GM23338 (cell line): Measurements from ENCODE around the gene OR5H2. TPM values are rescaled to one million over a fixed set of nuclear protein-coding genes. Genes with fewer than 3 reads are reported as not detected.

Experiments
- ATAC-seq: fragments of 200-7000 bp; cut with Tn5 transposase; 3 replicates; pipeline ENCODE4 v1.9.1; 2020
- DNase-seq: peaks from one replicate; pipeline ENCODE4 v3.0.0-alpha.2; 2015; ENCODE audit warnings: low spot score
- H2AFZ ChIP-seq: fragments of 200-600 bp; sonication (generic); 2 replicates; pipeline ENCODE4 v1.8.0; 2016; ENCODE audit warnings: antibody characterized with exemption, mild to moderate bottlenecking, moderate library complexity
- H3F3A ChIP-seq: fragments of 200-600 bp; sonication (generic); replicated peaks from 2 replicates; pipeline ENCODE4 v1.8.0; 2017; ENCODE audit warnings: antibody characterized with exemption, mixed run types, low read depth
- H3K27ac ChIP-seq: fragments of 200-600 bp; sonication (generic); 2 replicates; pipeline ENCODE4 v1.6.1; 2016; ENCODE audit warnings: low read depth
- H3K27me3 ChIP-seq: fragments of 200-600 bp; sonication (generic); 2 replicates; pipeline ENCODE4 v1.8.0; 2016; ENCODE audit warnings: mild to moderate bottlenecking, mixed run types, moderate library complexity; ENCODE audit not compliant: insufficient read depth
- H3K36me3 ChIP-seq: fragments of 200-600 bp; sonication (generic); 2 replicates; pipeline ENCODE4 v1.8.0; 2016; ENCODE audit warnings: mild to moderate bottlenecking; ENCODE audit not compliant: insufficient read depth
- H3K4me1 ChIP-seq: fragments of 200-600 bp; sonication (generic); 2 replicates; pipeline ENCODE4 v1.8.0; 2016; ENCODE audit warnings: mild to moderate bottlenecking, moderate library complexity; ENCODE audit not compliant: insufficient read depth
- H3K4me2 ChIP-seq: fragments of 200-600 bp; sonication (generic); 2 replicates; pipeline ENCODE4 v1.7.1; 2017; ENCODE audit warnings: mixed run types
- H3K4me3 ChIP-seq: fragments of 200-600 bp; sonication (generic); 2 replicates; pipeline ENCODE4 v1.6.1; 2016; ENCODE audit warnings: mixed run types
- H3K79me2 ChIP-seq: fragments of 200-600 bp; sonication (generic); replicated peaks from 2 replicates; pipeline ENCODE4 v1.8.0; 2017; ENCODE audit warnings: mild to moderate bottlenecking; ENCODE audit not compliant: insufficient read depth
- H3K9me2 ChIP-seq: fragments of 200-600 bp; sonication (generic); 2 replicates; pipeline ENCODE4 v1.8.0; 2017; ENCODE audit not compliant: insufficient read depth
- H4K20me1 ChIP-seq: fragments of 200-600 bp; sonication (generic); replicated peaks from 2 replicates; pipeline ENCODE4 v1.8.0; 2017; ENCODE audit warnings: mild to moderate bottlenecking; ENCODE audit not compliant: insufficient read depth
- H3K27ac Mint-ChIP-seq: 2 replicates; pipeline ENCODE4 v1.8.0; 2020; ENCODE audit warnings: inconsistent platforms, mild to moderate bottlenecking, moderate library complexity, mixed read lengths
- H3K27me3 Mint-ChIP-seq: 3 replicates; pipeline ENCODE4 v1.8.0; 2022; ENCODE audit warnings: low read depth, mild to moderate bottlenecking, moderate library complexity, mixed read lengths, inconsistent platforms; ENCODE audit not compliant: insufficient read depth, poor library complexity
- H3K36me3 Mint-ChIP-seq: 3 replicates; pipeline ENCODE4 v1.8.0; 2021; ENCODE audit warnings: low read depth, mild to moderate bottlenecking, inconsistent platforms, moderate library complexity, mixed read lengths
- H3K4me1 Mint-ChIP-seq: 3 replicates; pipeline ENCODE4 v1.8.0; 2020; ENCODE audit warnings: mild to moderate bottlenecking, inconsistent platforms, mixed read lengths
- H3K4me3 Mint-ChIP-seq: 3 replicates; pipeline ENCODE4 v1.8.0; 2021; ENCODE audit warnings: moderate library complexity, mild to moderate bottlenecking, inconsistent platforms, mixed read lengths
- H3K9me3 Mint-ChIP-seq: 3 replicates; pipeline ENCODE4 v1.8.0; 2020; ENCODE audit warnings: moderate library complexity, mild to moderate bottlenecking, inconsistent platforms, mixed read lengths
- CREB1 ChIP-seq: fragments of 250-450 bp; sonication (Bioruptor Pico); IDR thresholded peaks from 2 replicates; pipeline ENCODE4 v1.5.0; 2020; ENCODE audit warnings: low read depth, mild to moderate bottlenecking, moderate library complexity
- EZH2 ChIP-seq: fragments of 200-600 bp; sonication (generic); IDR thresholded peaks from one replicate; pipeline ENCODE4 v1.8.0; 2017; ENCODE audit warnings: antibody characterized with exemption, mild to moderate bottlenecking, low read depth; ENCODE audit not compliant: unreplicated experiment
- EZH2phosphoT487 ChIP-seq: fragments of 200-600 bp; sonication (generic); IDR thresholded peaks from one replicate; pipeline ENCODE4 v1.8.1; 2018; ENCODE audit warnings: antibody characterized with exemption; ENCODE audit not compliant: unreplicated experiment
- JUNB ChIP-seq: IDR thresholded peaks from one replicate; pipeline ENCODE4 v1.6.1; 2016; ENCODE audit warnings: antibody characterized with exemption; ENCODE audit not compliant: unreplicated experiment
- NANOG ChIP-seq: IDR thresholded peaks from 2 replicates; pipeline ENCODE4 v1.6.1; 2016; ENCODE audit warnings: antibody characterized with exemption, borderline replicate concordance
- POLR2AphosphoS5 ChIP-seq: IDR thresholded peaks from 2 replicates; pipeline ENCODE4 v1.6.1; 2016; ENCODE audit warnings: antibody characterized with exemption, low read depth
- STAT1 ChIP-seq: IDR thresholded peaks from one replicate; pipeline ENCODE4 v1.6.1; 2016; ENCODE audit warnings: antibody characterized with exemption; ENCODE audit not compliant: unreplicated experiment
- ZNF114 ChIP-seq: fragments of 250-450 bp; sonication (Bioruptor Pico); IDR thresholded peaks from 2 replicates; pipeline ENCODE4 v1.5.0; 2020; ENCODE audit warnings: mild to moderate bottlenecking, moderate library complexity
- ZNF331 ChIP-seq: fragments of 250-450 bp; sonication (Bioruptor Pico); IDR thresholded peaks from 2 replicates; pipeline ENCODE4 v1.5.0; 2020; ENCODE audit warnings: low read depth, mild to moderate bottlenecking, moderate library complexity
- polyA plus RNA-seq: library from polyadenylated mRNA; unstranded; fragments of >200 nt; fragmentation: Nextera tagmentation; extraction: Ambion mirVana; gene quantifications from 2 replicates; pipeline ENCODE4 v1.2.1, GENCODE V29; 2016
- total RNA-seq: library from RNA; depleted of rRNA; stranded (reverse); fragments of >200 nt; shearing (Covaris generic); gene quantifications from 2 replicates; pipeline ENCODE4 v1.2.3, GENCODE V29; 2014
- TF ChIP-seq, protein P1 (sequence below): IDR thresholded peaks from 2 replicates; pipeline ENCODE4 v1.6.1; 2016; ENCODE audit warnings: antibody characterized with exemption
- TF ChIP-seq, protein P2 (sequence below): IDR thresholded peaks from one replicate; pipeline ENCODE4 v1.6.1; 2018; ENCODE audit warnings: antibody characterized with exemption; ENCODE audit not compliant: unreplicated experiment
- TF ChIP-seq, protein P3 (sequence below), 2 experiments: fragments of 200-600 bp in 1 of 2; sonication (generic) in 1 of 2; conservative IDR thresholded peaks; 2 replicates each; pipeline versions ENCODE4 v1.5.1 to v1.6.1; 2016 to 2017; ENCODE audit warnings: antibody characterized with exemption in 2 of 2, low read depth in 2 of 2, mild to moderate bottlenecking in 2 of 2, moderate library complexity in 1 of 2
- TF ChIP-seq, protein P4 (sequence below): fragments of 250-450 bp; sonication (Bioruptor Pico); IDR thresholded peaks from 2 replicates; pipeline ENCODE4 v1.5.0; 2020; ENCODE audit warnings: mild to moderate bottlenecking, moderate library complexity

OR5H2 gene
- total and polyA plus RNA-seq, 2 experiments from 2014 or later: 1.1 TPM; not detected in 1

DNA sequence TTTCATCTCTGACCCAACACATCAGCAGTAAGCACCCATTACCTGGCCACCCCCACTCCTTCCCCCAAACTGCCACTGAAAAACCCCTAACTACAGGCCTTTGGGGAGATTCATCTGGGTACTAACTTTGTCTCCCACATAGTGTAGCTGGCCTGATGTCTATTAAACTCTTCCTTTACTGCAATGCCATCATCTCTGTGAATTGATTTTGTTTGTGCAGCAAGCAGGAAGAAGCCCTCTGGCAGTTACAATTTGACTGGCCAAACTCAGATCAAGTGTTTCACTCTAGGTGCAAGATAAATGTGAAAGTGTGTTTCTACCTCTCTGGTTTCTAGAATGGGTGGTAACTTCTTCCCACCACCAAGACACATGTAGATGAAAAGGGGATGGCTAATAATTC lies 44.6 kb downstream of the OR5H2 start:
- Histone ChIP-seq H3K9me2 (no peaks in the 10 kb centered on the region), H3K79me2 (peaks cover 29% of the 10 kb centered on the region), H3K36me3 (no peaks in the 10 kb centered on the region; the same call in 1 of the 2 replicates), H3K27ac (peak overlapping the region; percentile 96), H3K4me3 (peak overlapping the region; percentile 30), H3K4me1 (peaks cover 27% of the 10 kb centered on the region), H3K27me3 (no peaks in the 10 kb centered on the region), H3K4me2 (peak overlapping the region; percentile 64), H4K20me1 (no peaks in the 10 kb centered on the region), H2AFZ (no peak overlapping the region), H3F3A (no peaks in the 10 kb centered on the region)
- Mint-ChIP-seq H3K27ac (peak overlapping the region; percentile 89), H3K9me3 (no peaks in the 10 kb centered on the region), H3K36me3 (peaks cover 5% of the 10 kb centered on the region; the same call in 2 of the 3 replicates), H3K4me3 (peak overlapping the region; percentile 62), H3K4me1 (peaks cover 52% of the 10 kb centered on the region), H3K27me3 (peaks cover 2% of the 10 kb centered on the region)
- peak; percentile 33 for DNase-seq
- peak; percentile 8; the same call in 2 of the 3 replicates for ATAC-seq
- TF ChIP-seq ZNF114 (CRISPR knock-in tag): no peak
- TF ChIP-seq STAT1: no peak
- TF ChIP-seq POLR2AphosphoS5: no peak
- TF ChIP-seq, protein P1, sequence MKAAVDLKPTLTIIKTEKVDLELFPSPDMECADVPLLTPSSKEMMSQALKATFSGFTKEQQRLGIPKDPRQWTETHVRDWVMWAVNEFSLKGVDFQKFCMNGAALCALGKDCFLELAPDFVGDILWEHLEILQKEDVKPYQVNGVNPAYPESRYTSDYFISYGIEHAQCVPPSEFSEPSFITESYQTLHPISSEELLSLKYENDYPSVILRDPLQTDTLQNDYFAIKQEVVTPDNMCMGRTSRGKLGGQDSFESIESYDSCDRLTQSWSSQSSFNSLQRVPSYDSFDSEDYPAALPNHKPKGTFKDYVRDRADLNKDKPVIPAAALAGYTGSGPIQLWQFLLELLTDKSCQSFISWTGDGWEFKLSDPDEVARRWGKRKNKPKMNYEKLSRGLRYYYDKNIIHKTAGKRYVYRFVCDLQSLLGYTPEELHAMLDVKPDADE: no peak
- TF ChIP-seq NANOG: no peak
- TF ChIP-seq, protein P2, sequence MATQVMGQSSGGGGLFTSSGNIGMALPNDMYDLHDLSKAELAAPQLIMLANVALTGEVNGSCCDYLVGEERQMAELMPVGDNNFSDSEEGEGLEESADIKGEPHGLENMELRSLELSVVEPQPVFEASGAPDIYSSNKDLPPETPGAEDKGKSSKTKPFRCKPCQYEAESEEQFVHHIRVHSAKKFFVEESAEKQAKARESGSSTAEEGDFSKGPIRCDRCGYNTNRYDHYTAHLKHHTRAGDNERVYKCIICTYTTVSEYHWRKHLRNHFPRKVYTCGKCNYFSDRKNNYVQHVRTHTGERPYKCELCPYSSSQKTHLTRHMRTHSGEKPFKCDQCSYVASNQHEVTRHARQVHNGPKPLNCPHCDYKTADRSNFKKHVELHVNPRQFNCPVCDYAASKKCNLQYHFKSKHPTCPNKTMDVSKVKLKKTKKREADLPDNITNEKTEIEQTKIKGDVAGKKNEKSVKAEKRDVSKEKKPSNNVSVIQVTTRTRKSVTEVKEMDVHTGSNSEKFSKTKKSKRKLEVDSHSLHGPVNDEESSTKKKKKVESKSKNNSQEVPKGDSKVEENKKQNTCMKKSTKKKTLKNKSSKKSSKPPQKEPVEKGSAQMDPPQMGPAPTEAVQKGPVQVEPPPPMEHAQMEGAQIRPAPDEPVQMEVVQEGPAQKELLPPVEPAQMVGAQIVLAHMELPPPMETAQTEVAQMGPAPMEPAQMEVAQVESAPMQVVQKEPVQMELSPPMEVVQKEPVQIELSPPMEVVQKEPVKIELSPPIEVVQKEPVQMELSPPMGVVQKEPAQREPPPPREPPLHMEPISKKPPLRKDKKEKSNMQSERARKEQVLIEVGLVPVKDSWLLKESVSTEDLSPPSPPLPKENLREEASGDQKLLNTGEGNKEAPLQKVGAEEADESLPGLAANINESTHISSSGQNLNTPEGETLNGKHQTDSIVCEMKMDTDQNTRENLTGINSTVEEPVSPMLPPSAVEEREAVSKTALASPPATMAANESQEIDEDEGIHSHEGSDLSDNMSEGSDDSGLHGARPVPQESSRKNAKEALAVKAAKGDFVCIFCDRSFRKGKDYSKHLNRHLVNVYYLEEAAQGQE: no peak
- TF ChIP-seq, protein P3, sequence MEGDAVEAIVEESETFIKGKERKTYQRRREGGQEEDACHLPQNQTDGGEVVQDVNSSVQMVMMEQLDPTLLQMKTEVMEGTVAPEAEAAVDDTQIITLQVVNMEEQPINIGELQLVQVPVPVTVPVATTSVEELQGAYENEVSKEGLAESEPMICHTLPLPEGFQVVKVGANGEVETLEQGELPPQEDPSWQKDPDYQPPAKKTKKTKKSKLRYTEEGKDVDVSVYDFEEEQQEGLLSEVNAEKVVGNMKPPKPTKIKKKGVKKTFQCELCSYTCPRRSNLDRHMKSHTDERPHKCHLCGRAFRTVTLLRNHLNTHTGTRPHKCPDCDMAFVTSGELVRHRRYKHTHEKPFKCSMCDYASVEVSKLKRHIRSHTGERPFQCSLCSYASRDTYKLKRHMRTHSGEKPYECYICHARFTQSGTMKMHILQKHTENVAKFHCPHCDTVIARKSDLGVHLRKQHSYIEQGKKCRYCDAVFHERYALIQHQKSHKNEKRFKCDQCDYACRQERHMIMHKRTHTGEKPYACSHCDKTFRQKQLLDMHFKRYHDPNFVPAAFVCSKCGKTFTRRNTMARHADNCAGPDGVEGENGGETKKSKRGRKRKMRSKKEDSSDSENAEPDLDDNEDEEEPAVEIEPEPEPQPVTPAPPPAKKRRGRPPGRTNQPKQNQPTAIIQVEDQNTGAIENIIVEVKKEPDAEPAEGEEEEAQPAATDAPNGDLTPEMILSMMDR (conservative IDR thresholded peaks at IDR 0.05; ENCODE audit: low read depth in 2 of 2): no peak
- TF ChIP-seq EZH2: no peak
- TF ChIP-seq JUNB: no peak
- TF ChIP-seq CREB1 (CRISPR knock-in tag): no peak
- TF ChIP-seq, protein P4, sequence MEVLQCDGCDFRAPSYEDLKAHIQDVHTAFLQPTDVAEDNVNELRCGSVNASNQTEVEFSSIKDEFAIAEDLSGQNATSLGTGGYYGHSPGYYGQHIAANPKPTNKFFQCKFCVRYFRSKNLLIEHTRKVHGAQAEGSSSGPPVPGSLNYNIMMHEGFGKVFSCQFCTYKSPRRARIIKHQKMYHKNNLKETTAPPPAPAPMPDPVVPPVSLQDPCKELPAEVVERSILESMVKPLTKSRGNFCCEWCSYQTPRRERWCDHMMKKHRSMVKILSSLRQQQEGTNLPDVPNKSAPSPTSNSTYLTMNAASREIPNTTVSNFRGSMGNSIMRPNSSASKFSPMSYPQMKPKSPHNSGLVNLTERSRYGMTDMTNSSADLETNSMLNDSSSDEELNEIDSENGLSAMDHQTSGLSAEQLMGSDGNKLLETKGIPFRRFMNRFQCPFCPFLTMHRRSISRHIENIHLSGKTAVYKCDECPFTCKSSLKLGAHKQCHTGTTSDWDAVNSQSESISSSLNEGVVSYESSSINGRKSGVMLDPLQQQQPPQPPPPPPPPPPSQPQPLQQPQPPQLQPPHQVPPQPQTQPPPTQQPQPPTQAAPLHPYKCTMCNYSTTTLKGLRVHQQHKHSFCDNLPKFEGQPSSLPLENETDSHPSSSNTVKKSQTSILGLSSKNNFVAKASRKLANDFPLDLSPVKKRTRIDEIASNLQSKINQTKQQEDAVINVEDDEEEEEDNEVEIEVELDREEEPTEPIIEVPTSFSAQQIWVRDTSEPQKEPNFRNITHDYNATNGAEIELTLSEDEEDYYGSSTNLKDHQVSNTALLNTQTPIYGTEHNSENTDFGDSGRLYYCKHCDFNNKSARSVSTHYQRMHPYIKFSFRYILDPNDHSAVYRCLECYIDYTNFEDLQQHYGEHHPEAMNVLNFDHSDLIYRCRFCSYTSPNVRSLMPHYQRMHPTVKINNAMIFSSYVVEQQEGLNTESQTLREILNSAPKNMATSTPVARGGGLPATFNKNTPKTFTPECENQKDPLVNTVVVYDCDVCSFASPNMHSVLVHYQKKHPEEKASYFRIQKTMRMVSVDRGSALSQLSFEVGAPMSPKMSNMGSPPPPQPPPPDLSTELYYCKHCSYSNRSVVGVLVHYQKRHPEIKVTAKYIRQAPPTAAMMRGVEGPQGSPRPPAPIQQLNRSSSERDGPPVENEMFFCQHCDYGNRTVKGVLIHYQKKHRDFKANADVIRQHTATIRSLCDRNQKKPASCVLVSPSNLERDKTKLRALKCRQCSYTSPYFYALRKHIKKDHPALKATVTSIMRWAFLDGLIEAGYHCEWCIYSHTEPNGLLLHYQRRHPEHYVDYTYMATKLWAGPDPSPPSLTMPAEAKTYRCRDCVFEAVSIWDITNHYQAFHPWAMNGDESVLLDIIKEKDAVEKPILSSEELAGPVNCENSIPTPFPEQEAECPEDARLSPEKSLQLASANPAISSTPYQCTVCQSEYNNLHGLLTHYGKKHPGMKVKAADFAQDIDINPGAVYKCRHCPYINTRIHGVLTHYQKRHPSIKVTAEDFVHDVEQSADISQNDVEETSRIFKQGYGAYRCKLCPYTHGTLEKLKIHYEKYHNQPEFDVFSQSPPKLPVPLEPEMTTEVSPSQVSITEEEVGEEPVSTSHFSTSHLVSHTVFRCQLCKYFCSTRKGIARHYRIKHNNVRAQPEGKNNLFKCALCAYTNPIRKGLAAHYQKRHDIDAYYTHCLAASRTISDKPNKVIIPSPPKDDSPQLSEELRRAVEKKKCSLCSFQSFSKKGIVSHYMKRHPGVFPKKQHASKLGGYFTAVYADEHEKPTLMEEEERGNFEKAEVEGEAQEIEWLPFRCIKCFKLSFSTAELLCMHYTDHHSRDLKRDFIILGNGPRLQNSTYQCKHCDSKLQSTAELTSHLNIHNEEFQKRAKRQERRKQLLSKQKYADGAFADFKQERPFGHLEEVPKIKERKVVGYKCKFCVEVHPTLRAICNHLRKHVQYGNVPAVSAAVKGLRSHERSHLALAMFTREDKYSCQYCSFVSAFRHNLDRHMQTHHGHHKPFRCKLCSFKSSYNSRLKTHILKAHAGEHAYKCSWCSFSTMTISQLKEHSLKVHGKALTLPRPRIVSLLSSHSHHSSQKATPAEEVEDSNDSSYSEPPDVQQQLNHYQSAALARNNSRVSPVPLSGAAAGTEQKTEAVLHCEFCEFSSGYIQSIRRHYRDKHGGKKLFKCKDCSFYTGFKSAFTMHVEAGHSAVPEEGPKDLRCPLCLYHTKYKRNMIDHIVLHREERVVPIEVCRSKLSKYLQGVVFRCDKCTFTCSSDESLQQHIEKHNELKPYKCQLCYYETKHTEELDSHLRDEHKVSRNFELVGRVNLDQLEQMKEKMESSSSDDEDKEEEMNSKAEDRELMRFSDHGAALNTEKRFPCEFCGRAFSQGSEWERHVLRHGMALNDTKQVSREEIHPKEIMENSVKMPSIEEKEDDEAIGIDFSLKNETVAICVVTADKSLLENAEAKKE: no peak
- no peak for TF ChIP-seq EZH2phosphoT487
- no peak for TF ChIP-seq ZNF331 (CRISPR knock-in tag)
